ENCODE results near the gene FBXO4.

The FBXO4 gene

GRCh38 chr5:41985945-41986695, 61.0 kb downstream of the FBXO4 start:
- DNase-seq, result no peak

Data from CD4-positive, alpha-beta T cell treated with Interleukin-21 for 1 hour (primary cell).